HG02623 (cell line): ENCODE measurements around the gene ZNF679.
A peak's percentile ranks its signal among the peaks of the same experiment; 100 is the strongest.
"Not testable (repeated sequence)": the region's sequence is repeated elsewhere in the genome, so short reads cannot be mapped to it uniquely, and the experiment has no call there.

Experiments used
- ATAC-seq: cut with Tn5 transposase; IDR thresholded peaks from one replicate; pipeline ENCODE4 v1.9.1; 2021; ENCODE audit warnings: moderate library complexity; ENCODE audit not compliant: unreplicated experiment

Gene ZNF679

GRCh38 chr7:64228174-64228573, at the start of gene ZNF679:
ZNF679 (plus strand) TSS chr7:64228474; CDS start chr7:64249118, 20,644 bp downstream.
- not testable (repeated sequence) for ATAC-seq

- no peak for ATAC-seq
Observed at GRCh38 chr7:64180989-64181388, 47.3 kb upstream of the ZNF679 start.

GRCh38 chr7:64181586-64181985, 46.7 kb upstream of the ZNF679 start:
- ATAC-seq: no peak

- ATAC-seq: no peak
Observed at GRCh38 chr7:64182036-64182790, 46.1 kb upstream of the ZNF679 start.

GRCh38 chr7:64183126-64183742, 45.0 kb upstream of the ZNF679 start:
- no peak for ATAC-seq

DNA sequence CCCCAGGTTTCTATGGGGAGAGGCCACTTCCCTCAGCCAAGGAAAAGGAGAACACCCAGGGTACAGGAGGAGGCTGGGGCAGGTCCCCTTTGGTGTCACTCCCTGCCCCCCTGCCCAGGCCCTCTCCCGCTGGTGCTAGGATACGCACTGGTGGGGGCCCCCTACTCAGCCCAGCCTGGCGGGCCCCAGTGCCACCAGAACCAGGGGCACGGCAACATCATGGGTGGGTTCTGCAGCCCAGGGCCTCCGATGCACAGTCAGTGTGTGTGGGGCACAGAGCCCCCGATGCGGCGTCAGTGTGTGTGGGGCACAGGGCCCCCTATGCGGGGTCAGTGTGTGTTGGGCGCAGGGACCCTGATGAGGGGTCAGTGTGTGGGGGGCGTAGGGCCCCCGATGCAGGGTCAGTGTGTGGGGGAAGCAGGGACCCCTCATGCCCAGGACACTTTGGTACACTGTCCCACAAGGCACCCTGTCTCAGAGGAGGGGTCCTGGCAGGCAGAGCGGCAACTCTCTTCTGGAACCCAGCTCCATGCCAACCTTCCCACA, 44.4 kb upstream of the ZNF679 start:
- ATAC-seq: no peak

GRCh38 chr7:64184376-64184775, 43.9 kb upstream of the ZNF679 start:
- no peak for ATAC-seq

DNA sequence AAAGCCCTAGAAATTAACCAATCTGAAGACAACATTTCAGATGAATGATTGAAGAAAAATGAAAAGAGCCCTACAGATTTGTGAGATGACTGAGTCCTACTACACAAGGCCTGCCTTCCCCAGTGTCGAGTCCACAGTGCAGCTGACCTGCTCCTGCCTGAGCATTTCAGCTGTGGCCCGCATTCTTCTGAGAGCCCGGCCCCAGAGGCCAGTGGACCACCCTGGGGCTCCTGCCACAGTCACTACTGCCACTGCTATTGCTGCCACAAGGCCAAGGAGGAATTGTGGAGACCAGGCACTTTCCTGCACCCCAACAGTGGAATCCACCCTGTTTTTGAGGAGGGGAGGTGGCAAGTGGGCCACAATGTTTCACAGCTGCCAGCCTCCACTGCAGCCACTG, 40.9 kb upstream of the ZNF679 start:
- no peak for ATAC-seq

GRCh38 chr7:64192148-64192704, 36.0 kb upstream of the ZNF679 start:
- ATAC-seq: no peak

GRCh38 chr7:64192775-64193174, 35.5 kb upstream of the ZNF679 start:
- no peak for ATAC-seq

DNA sequence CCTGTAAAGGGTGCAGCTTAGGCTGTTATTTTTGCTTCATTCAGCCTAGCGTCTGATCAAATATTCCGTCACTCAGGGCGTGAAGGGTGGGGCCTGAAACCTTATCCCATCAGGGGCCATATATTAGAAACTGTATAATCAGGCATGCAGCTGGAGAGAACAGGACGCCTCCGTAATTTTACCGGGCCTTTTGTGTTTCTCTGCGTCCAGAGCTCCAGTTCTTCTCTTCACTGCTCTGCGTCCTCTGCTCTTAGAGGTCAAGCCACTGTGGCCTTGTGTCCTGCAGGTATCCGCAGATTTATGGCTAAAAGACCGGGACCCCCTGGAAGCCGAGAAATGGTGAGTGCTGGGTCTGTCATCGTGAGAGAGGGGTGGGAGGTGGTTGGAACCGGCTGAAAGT, 21.4 kb upstream of the ZNF679 start, which contains the start of gene ZNF735:
TSS of gene ZNF735 (plus strand) at position 301 of the 400 bp plus-strand sequence. CDS start at position 301, 0 bp downstream.
- ATAC-seq: no peak

DNA sequence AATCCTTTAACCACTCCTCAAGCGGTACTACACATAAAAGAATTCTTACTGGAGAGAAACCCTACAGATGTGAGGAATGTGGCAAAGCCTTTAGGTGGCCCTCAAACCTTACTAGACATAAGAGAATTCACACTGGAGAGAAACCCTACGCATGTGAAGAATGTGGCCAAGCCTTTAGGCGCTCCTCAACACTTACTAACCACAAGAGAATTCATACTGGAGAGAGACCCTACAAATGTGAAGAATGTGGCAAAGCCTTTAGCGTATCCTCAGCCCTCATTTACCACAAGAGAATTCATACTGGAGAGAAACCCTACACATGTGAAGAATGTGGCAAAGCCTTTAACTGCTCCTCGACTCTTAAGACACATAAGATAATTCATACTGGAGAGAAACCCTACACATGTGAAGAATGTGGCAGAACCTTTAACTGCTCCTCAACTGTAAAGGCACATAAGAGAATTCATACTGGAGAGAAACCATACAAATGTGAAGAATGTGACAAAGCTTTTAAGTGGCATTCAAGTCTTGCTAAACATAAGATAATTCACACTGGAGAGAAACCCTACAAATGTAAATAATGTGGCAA, 8.5 kb upstream of the ZNF679 start:
- not testable (repeated sequence) for ATAC-seq

- ATAC-seq: no peak
Observed at GRCh38 chr7:64223366-64223765, 4.9 kb upstream of the ZNF679 start.

- ATAC-seq: no peak
Observed at GRCh38 chr7:64266341-64266919, 38.2 kb downstream of the ZNF679 start.

GRCh38 chr7:64277630-64278029, 49.4 kb downstream of the ZNF679 start:
- ATAC-seq: no peak

GRCh38 chr7:64294701-64295420, 66.6 kb downstream of the ZNF679 start:
- ATAC-seq: no peak

DNA sequence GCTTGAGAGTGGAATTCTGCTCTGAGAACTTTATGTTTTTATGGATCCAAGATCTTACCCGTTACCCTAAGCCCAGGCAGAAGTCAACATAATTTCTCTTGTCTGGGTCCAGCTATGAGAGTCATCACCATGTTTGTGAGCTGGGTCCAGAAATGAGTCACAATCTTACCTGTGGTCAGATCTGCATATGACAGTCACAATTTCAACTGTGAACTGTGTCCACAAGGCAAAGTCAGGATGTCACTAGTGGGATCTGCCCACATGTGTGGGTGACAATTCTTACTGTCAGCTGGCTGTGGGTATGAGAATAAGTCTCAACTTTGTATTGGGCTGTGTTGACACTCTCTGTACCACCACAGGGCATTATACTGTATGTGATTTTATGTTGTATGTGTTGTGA, 69.1 kb downstream of the ZNF679 start:
- not testable (repeated sequence) for ATAC-seq

DNA sequence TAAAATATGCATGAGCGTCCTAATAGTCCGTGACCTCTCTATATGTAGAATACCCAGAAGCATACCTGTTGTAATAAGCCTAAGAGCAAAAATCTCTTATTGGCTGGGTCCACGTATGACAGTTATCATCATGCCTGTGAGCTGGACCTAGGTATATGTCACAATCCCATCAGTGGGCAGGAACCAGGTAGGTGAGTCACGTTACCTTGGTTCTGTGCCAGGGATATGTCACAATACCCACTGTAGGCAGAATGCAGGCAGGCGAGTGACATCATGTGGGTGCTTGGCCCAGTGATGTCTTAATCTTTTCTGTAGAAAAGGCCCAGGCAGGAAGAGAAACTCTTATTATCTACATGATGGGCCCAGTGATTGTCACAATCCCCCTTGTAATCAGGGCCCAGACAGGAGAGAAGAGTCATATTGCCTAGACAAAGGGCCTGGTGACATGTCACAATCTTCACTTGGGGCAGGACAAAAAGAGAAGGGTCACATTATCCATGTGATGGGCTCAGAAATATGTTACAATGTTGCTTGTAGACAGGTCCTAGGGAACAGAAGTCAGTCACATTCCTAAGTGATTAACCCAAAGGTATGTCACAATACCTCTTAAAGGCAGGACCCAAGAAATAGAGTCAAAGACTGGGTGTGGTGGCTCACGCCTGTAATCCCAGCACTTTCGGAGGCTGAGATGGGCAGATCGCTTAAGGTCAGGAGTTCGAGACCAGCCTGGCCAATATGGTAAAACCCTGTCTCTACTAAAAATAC, 72.5 kb downstream of the ZNF679 start:
- ATAC-seq: no peak

GRCh38 chr7:64307254-64308015, 79.2 kb downstream of the ZNF679 start:
- peak; percentile 99 for ATAC-seq
